Stomach (tissue), 9 donors: ENCODE data around the gene HYOU1. TPM values are rescaled to one million over a fixed set of nuclear protein-coding genes. Genes with fewer than 3 reads are reported as not detected.

ENCODE experiments used
- DNase-seq, 2 donors: peaks; one replicate each; pipeline versions ENCODE4 v3.0.0 to v3.0.0-alpha.2; 2013 to 2019
- H3K27ac ChIP-seq, 5 donors: fragments of 200-600 bp in 4 of 5; sonication (generic) in 4 of 5; one replicate each; pipeline ENCODE4 v1.5.1; 2013 to 2019; ENCODE audit warnings: mild to moderate bottlenecking in 1 of 5, moderate library complexity in 1 of 5
- H3K27me3 ChIP-seq, 3 donors: fragments of 200-600 bp; sonication (generic); one replicate each; pipeline ENCODE4 v1.5.1; 2017 to 2019; ENCODE audit warnings: mixed run types in 1 of 3
- H3K36me3 ChIP-seq, 4 donors: fragments of 200-600 bp; sonication (generic); 1 replicate in 3 of 4; 2 replicates in 1 of 4; pipeline ENCODE4 v1.5.1; 2016 to 2019
- H3K4me1 ChIP-seq, 4 donors: fragments of 200-600 bp; sonication (generic); one replicate each; pipeline ENCODE4 v1.5.1; 2016 to 2019
- H3K4me3 ChIP-seq, 4 donors: fragments of 200-600 bp; sonication (generic) in 3 of 4; one replicate each; pipeline ENCODE4 v1.5.1; 2016 to 2019; ENCODE audit warnings: mild to moderate bottlenecking in 1 of 4
- H3K9me3 ChIP-seq, 4 donors: fragments of 200-600 bp; sonication (generic); one replicate each; pipeline ENCODE4 v1.5.1; 2016 to 2019
- EP300 ChIP-seq: sonication (generic); formaldehyde crosslinking; IDR thresholded peaks from one replicate; pipeline ENCODE4 v1.6.1; 2017; ENCODE audit warnings: antibody characterized with exemption
- POLR2A ChIP-seq, 4 donors: fragments of 450-650 bp; IDR thresholded peaks; one replicate each; pipeline ENCODE4 v1.6.1; 2016; ENCODE audit warnings: antibody characterized with exemption in 4 of 4, control low read depth in 2 of 4, mild to moderate bottlenecking in 1 of 4, moderate library complexity in 1 of 4
- POLR2AphosphoS5 ChIP-seq, 3 donors: sonication (generic); formaldehyde crosslinking; IDR thresholded peaks; one replicate each; pipeline ENCODE4 v1.6.1; 2016; ENCODE audit warnings: antibody characterized with exemption in 3 of 3
- WGBS, 5 donors: extraction: QIAGEN DNeasy Blood & Tissue Kit in 3 of 5; methylation state at CpG; one replicate each; pipeline versions ENCODE4 v1.1.5 to v1.1.7; 2013 to 2018; 5-methylcytosine and 5-hydroxymethylcytosine counted together
- intact Hi-C: fragments of 100-400 bp; cut with DNase I; formaldehyde crosslinking; loops from one replicate; pipeline ENCODE4 v1.15.1; 2023; ENCODE audit warnings: low total_unique reads
- polyA plus RNA-seq, 3 donors: library from polyadenylated mRNA; stranded (reverse); fragments of 200-250 nt; gene quantifications; one replicate each; pipeline ENCODE4 v1.2.3, GENCODE V29; 2013
- total RNA-seq, 5 donors: library from RNA; depleted of rRNA; stranded (reverse); fragments of >200 nt; gene quantifications; one replicate each; pipeline versions ENCODE4 v1.1.0 to v1.2.3, GENCODE V29; 2014 to 2016
- TF ChIP-seq, protein P1 (sequence below), 7 experiments: fragments of 450-650 bp in 4 of 7; fragments of 200-600 bp in 3 of 7; sonication (generic) in 3 of 7; IDR thresholded peaks; one replicate each; pipeline ENCODE4 v1.5.1; 2016 to 2019; ENCODE audit warnings: antibody characterized with exemption in 7 of 7, control low read depth in 2 of 7, mild to moderate bottlenecking in 1 of 7
- donor health status: healthy with polysubstance abuse.
- donor health status: Bipolar disorder and iron deficiency.
- donor health status: healthy.

Gene HYOU1
- total and polyA plus RNA-seq, 8 donors = 12.7 to 127 (median 62.6) TPM

DNA sequence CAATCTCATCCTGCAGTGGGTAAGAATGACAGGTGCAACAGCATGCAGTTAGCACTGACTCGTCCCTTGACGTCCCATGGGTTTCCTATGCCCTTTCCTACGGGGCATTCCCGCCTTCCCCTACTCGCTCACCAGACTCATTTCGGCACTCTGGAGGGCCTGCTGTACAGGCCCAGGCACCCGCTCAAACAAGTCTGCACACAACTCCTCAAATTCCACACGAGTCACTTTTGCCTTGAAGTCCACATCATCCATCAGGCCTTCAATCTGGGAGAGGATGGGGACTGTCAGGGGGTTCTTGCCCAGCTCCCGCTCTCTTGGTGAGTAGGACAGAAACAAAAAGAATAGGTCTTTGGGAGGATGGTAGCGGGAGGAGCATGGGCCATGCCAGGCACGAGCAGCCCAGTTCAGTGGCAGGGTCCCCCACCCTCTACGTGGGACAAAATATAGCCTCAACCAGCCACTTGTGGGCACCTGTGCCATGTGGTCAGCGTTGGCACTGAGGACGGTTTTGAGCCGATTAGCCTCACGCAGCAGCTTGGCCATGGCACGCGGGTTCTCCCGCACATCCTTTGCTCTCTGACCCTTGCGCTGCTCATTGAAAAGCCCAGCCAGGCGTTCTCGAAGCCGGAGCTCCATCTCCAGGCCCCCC is 4.7 kb downstream of the HYOU1 start:
- Histone ChIP-seq H3K27me3 (no peaks in the 10 kb centered on the region), H3K4me3 (no peak overlapping the region), H3K36me3 (peaks cover 72 to 83% (median 81%) of the 10 kb centered on the region in 4 donors), H3K4me1 (peaks cover 13 to 28% (median 23%) of the 10 kb centered on the region in 4 donors), H3K27ac (no peak overlapping the region), H3K9me3 (no peaks in the 10 kb centered on the region)
- TF ChIP-seq, protein P1, sequence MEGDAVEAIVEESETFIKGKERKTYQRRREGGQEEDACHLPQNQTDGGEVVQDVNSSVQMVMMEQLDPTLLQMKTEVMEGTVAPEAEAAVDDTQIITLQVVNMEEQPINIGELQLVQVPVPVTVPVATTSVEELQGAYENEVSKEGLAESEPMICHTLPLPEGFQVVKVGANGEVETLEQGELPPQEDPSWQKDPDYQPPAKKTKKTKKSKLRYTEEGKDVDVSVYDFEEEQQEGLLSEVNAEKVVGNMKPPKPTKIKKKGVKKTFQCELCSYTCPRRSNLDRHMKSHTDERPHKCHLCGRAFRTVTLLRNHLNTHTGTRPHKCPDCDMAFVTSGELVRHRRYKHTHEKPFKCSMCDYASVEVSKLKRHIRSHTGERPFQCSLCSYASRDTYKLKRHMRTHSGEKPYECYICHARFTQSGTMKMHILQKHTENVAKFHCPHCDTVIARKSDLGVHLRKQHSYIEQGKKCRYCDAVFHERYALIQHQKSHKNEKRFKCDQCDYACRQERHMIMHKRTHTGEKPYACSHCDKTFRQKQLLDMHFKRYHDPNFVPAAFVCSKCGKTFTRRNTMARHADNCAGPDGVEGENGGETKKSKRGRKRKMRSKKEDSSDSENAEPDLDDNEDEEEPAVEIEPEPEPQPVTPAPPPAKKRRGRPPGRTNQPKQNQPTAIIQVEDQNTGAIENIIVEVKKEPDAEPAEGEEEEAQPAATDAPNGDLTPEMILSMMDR (IDR thresholded peaks at IDR 0.05) = no peak
- TF ChIP-seq EP300 = no peak
- no peak for TF ChIP-seq POLR2A (IDR thresholded peaks at IDR 0.05)
- TF ChIP-seq POLR2AphosphoS5 (IDR thresholded peaks at IDR 0.05) = no peak
- DNase-seq = no peak
- 91 to 95% (median 92%) methylated on average over 18 to 23 of the region's 23 CpGs for WGBS, 5 donors
- intact Hi-C loops = no loop called here

DNA sequence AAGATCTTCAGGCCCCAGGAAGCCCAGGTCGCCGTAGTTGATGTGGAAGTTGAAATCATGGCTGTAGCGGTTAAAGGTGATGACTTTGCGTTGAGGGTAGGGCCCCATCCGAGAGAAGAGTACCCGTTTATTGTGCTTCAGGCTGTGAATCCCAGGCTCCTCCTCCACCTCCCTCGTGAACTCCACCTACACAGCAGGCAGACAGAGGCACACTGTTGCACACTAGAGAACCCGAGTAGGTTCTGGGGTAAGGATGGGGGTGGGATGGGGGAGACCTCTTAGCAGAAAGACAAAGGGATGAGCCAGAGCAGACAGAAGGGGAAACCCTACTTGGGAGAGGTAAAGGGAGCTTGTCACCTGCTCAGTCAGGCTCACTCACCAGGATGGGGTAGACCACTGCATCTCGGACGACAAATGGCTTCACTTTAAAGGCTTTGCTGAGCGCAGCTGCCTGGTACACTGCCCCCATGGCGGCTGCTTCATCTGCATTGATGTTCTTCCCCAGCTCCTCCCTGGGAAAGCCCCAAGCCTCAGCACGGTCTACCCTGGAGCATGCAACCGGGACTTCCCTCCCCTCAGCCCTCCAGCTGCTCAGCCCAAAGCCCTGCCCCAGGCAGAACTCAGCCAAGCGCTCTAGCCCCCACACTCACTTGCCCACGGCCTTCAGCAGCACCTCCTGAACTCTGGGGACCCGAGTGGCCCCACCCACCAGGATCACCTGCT is 5.4 kb downstream of the HYOU1 start:
- no peak for TF ChIP-seq POLR2AphosphoS5 (IDR thresholded peaks at IDR 0.05)
- no peak for TF ChIP-seq EP300
- TF ChIP-seq, protein P1 (IDR thresholded peaks at IDR 0.05) = no peak
- TF ChIP-seq POLR2A (IDR thresholded peaks at IDR 0.05) = no peak
- H3K27ac ChIP-seq = no peak overlapping the region
- H3K36me3 ChIP-seq = peaks cover 79 to 90% (median 88%) of the 10 kb centered on the region in 4 donors
- no peak overlapping the region for H3K4me3 ChIP-seq
- DNase-seq = no peak
- peaks cover 13 to 27% (median 23%) of the 10 kb centered on the region in 4 donors for H3K4me1 ChIP-seq
- no peaks in the 10 kb centered on the region for H3K27me3 ChIP-seq
- 76 to 86% (median 83%) methylated on average over 17 of the region's 17 CpGs for WGBS, 5 donors
- intact Hi-C loops = no loop called here
- H3K9me3 ChIP-seq = no peaks in the 10 kb centered on the region

DNA sequence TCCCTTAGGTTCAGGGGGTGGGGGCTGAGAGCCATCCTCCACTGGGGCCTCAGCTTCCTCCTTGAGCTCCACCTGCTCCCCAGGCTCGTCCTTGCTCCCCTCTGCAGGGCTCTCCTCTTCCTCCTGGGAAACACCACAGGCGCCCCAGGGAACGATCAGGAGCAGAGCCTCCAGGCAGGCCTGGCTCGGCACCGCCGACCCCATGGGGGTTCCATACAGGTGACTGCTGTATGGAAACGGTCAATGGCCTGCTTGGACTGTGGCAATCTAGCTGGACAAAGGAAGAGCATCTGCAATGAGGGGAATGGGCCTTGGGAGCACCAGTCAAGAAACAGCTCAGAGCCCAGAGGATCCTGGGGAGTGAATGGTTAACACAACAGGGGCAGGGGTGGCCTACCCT is 7.9 kb downstream of the HYOU1 start:
- Histone ChIP-seq H3K27me3 (no peaks in the 10 kb centered on the region), H3K9me3 (no peaks in the 10 kb centered on the region), H3K27ac (no peak overlapping the region), H3K4me1 (peaks cover 0 to 2% (median under 1%) of the 10 kb centered on the region in 4 donors), H3K4me3 (no peak overlapping the region), H3K36me3 (peaks cover 87 to 99% (median 99%) of the 10 kb centered on the region in 4 donors)
- TF ChIP-seq EP300 (no peak), POLR2AphosphoS5 (IDR thresholded peaks at IDR 0.05) (no peak), POLR2A (IDR thresholded peaks at IDR 0.05) (no peak)
- TF ChIP-seq, protein P1 (IDR thresholded peaks at IDR 0.05) = no peak
- intact Hi-C loops = no loop called here
- WGBS, 5 donors = 86 to 98% (median 95%) methylated on average over 2 to 7 of the region's 7 CpGs
- DNase-seq = no peak

DNA sequence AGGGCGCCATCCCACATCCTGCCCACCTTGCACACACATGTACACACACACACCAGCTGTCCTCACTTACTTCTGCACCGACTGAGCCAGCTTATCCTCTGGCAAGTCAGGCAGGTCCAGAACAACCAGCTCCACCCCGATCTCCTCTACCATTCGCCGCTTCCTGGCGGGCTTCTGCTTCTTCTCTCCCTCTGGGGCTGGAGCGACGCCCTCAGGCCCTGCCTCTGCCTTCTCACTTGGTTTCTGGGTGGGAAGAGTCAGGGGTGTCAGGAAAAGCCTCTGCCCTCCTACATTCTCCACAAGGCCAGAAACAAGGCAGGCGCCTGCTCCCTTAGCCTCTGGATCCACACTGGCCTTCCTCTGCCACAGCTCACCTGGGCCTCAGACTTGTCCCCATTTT is 8.4 kb downstream of the HYOU1 start:
- Histone ChIP-seq H3K27me3 (no peaks in the 10 kb centered on the region), H3K4me1 (no peaks in the 10 kb centered on the region), H3K36me3 (peaks cover 83 to 97% (median 95%) of the 10 kb centered on the region in 4 donors), H3K9me3 (no peaks in the 10 kb centered on the region), H3K27ac (no peak overlapping the region), H3K4me3 (no peak overlapping the region)
- DNase-seq = no peak
- TF ChIP-seq POLR2AphosphoS5 (IDR thresholded peaks at IDR 0.05) (no peak), POLR2A (IDR thresholded peaks at IDR 0.05) (no peak), EP300 (no peak)
- TF ChIP-seq, protein P1 (IDR thresholded peaks at IDR 0.05) = no peak
- intact Hi-C loops = no loop called here
- WGBS, 5 donors = 94 to 96% (median 95%) methylated on average over 9 of the region's 9 CpGs
